ENCODE results near the gene TCL1A.

- TF ChIP-seq JUN (IDR thresholded peaks at IDR 0.05; ENCODE audit: borderline replicate concordance, insufficient read depth, insufficient read length, low read depth) (no peak), POLR2A (IDR thresholded peaks at IDR 0.05; ENCODE audit: low read depth, low read length) (no peak), MYC (IDR thresholded peaks at IDR 0.05; ENCODE audit: low read depth, low read length) (no peak), CTCF (IDR thresholded peaks at IDR 0.05; ENCODE audit: extremely low read depth in 1 of 2, insufficient read depth in 1 of 2, low read depth in 1 of 2, low read length in 2 of 2) (no peak), EZH2 (IDR thresholded peaks at IDR 0.05; ENCODE audit: borderline replicate concordance, low read depth, low read length, severe bottlenecking) (no peak), POLR2AphosphoS5 (IDR thresholded peaks at IDR 0.05; ENCODE audit: insufficient read depth, low read depth, low read length) (no peak), GATA2 (IDR thresholded peaks at IDR 0.05; ENCODE audit: insufficient read depth, insufficient read length, low read depth, low read length) (no peak), FOS (IDR thresholded peaks at IDR 0.05; ENCODE audit: borderline replicate concordance, insufficient read depth, low read length) (no peak)
Measured at GRCh38 chr14:95691591-95691990, 22.3 kb downstream of the TCL1A start.

Measured in endothelial cell of umbilical vein (primary cell).